Activated naive CD8-positive, alpha-beta T cell treated with anti-CD3 and anti-CD28 coated beads, Interleukin-2, amount 50 U/mL, for 24 hours (primary cell): ENCODE results near the gene GRIK2.

Experiments
- ATAC-seq: fragments of 150-1000 bp; cut with Tn5 transposase; one replicate; pipeline ENCODE4 v1.10.0; 2021
- DNase-seq: peaks from one replicate; pipeline ENCODE4 v3.0.0; 2021
- H3K27ac Mint-ChIP-seq: one replicate; pipeline ENCODE4 v1.8.0; 2021; ENCODE audit warnings: mild to moderate bottlenecking, mixed read lengths
- H3K27me3 Mint-ChIP-seq: one replicate; pipeline ENCODE4 v1.8.0; 2021; ENCODE audit warnings: mixed read lengths
- H3K36me3 Mint-ChIP-seq: one replicate; pipeline ENCODE4 v1.8.0; 2021; ENCODE audit warnings: low read depth, mixed read lengths
- H3K4me1 Mint-ChIP-seq: one replicate; pipeline ENCODE4 v1.8.0; 2021; ENCODE audit warnings: mixed read lengths
- H3K4me3 Mint-ChIP-seq: one replicate; pipeline ENCODE4 v1.8.0; 2021; ENCODE audit warnings: mild to moderate bottlenecking, moderate library complexity, mixed read lengths
- H3K9me3 Mint-ChIP-seq: one replicate; pipeline ENCODE4 v1.8.0; 2021; ENCODE audit warnings: mixed read lengths

The GRIK2 gene

DNA sequence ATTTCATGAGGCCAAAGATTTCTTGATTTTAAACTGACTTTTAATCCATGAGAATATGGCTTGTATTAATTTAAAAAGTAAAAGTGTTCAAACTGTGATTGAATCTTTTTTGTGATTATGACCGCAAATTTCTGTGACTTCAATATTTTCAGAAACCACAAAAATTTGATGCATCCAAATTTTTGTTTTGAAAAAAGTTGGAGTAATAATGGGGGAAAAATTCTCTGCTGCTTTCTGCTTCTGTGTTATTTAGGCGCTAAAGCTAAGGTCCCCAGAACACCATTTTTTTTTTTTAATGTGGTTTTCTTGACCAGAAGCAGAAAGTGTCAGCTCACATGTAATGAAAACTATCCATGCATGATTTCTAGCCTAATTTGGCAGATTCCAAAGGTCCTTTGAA is 65.3 kb downstream of the GRIK2 start:
- Mint-ChIP-seq H3K4me1 (no peaks in the 10 kb centered on the region), H3K36me3 (no peaks in the 10 kb centered on the region), H3K4me3 (no peak overlapping the region), H3K27me3 (no peaks in the 10 kb centered on the region), H3K27ac (no peak overlapping the region), H3K9me3 (no peaks in the 10 kb centered on the region)
- no peak for ATAC-seq
- no peak for DNase-seq

DNA sequence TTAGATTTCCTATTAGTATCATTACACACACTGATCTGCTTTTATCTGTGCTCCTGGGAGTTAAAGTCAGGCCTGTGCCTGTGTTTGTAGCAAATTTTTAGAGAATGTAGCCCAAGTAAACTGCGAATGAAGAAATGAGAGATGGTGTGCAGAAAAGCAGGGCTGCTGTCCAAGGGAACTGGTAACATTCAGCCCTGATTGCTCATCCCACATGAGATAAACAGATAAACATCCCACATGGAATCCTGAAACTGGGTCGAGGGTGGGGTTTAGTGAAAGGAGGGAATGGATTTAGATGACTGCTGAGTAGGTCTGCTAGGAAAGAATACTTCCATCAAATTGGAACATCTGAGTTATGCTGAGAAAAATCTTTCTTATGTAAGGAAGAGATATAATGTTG is 69.1 kb downstream of the GRIK2 start:
- no peak overlapping the region for H3K4me3 Mint-ChIP-seq
- H3K27ac Mint-ChIP-seq = no peak overlapping the region
- no peak for DNase-seq
- H3K4me1 Mint-ChIP-seq = no peaks in the 10 kb centered on the region
- no peaks in the 10 kb centered on the region for H3K27me3 Mint-ChIP-seq
- H3K9me3 Mint-ChIP-seq = no peaks in the 10 kb centered on the region
- no peaks in the 10 kb centered on the region for H3K36me3 Mint-ChIP-seq
- ATAC-seq = no peak

DNA sequence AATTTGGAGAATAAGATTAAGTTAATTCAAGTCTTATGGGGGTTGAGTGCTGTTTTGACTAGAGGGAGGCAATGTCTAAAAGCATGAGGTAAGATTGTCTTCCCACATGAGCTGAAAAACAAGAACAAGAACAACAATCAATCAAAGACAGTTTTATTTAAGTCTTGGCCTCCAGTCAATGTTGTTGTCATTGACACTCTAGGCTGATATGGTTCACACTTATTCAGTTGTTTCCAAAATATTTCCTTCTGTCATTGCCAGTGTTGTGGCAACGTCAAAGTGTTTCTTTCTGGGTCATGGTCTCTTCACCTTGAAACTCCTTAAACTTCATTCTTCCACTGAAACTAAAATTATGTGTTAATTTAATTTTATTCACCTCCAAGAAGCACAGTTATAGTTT is 72.4 kb downstream of the GRIK2 start:
- no peaks in the 10 kb centered on the region for H3K9me3 Mint-ChIP-seq
- H3K4me3 Mint-ChIP-seq = no peak overlapping the region
- no peak for DNase-seq
- ATAC-seq = no peak
- no peaks in the 10 kb centered on the region for H3K36me3 Mint-ChIP-seq
- H3K27me3 Mint-ChIP-seq = no peaks in the 10 kb centered on the region
- H3K4me1 Mint-ChIP-seq = no peaks in the 10 kb centered on the region
- no peak overlapping the region for H3K27ac Mint-ChIP-seq

DNA sequence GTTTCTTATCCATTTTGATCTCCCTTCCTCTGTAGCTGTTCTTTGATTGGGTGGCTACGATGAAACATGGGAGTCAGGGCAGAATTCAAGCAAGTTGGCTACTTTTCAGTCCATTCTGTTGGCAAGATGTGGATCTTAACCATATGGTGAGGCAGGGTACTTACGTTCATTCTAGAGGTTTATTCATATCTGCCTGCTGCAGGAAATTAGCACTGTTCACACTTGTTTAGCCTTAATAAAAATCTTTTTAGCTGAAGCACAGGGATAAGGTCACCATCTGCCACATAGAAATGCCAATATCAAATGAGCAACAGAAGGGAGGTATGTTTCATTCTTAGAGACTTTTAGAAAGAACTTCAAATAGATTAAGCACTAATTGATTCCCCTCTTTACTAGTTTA is 83.9 kb downstream of the GRIK2 start:
- no peaks in the 10 kb centered on the region for H3K9me3 Mint-ChIP-seq
- no peaks in the 10 kb centered on the region for H3K36me3 Mint-ChIP-seq

DNA sequence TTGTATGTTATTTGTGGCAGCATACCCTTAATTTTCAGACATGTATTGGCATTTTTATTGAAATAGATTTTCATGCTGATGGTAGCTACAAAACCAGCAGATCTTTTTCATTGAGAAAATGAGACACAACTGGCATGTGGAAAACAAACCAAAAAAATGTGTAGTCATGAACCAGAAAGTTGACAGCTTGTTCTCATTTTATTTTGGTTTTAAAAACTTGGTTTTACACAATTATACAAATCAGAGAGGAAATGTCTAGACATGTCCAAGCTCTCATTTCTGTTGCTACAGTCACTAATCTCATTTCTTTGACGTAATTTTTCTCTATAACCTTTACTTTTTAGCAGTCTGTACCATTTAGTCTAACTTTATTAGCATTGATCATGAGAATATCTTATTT is 85.4 kb downstream of the GRIK2 start:
- Mint-ChIP-seq H3K27ac (no peak overlapping the region), H3K36me3 (no peaks in the 10 kb centered on the region), H3K4me3 (no peak overlapping the region), H3K4me1 (no peaks in the 10 kb centered on the region), H3K27me3 (no peaks in the 10 kb centered on the region), H3K9me3 (no peaks in the 10 kb centered on the region)
- no peak for ATAC-seq
- DNase-seq = no peak

More for the DNA sequence above, 83.9 kb downstream of the GRIK2 start:
- Mint-ChIP-seq H3K4me1 (no peaks in the 10 kb centered on the region), H3K27me3 (no peaks in the 10 kb centered on the region), H3K4me3 (no peak overlapping the region), H3K27ac (no peak overlapping the region)
- ATAC-seq = no peak
- no peak for DNase-seq

DNA sequence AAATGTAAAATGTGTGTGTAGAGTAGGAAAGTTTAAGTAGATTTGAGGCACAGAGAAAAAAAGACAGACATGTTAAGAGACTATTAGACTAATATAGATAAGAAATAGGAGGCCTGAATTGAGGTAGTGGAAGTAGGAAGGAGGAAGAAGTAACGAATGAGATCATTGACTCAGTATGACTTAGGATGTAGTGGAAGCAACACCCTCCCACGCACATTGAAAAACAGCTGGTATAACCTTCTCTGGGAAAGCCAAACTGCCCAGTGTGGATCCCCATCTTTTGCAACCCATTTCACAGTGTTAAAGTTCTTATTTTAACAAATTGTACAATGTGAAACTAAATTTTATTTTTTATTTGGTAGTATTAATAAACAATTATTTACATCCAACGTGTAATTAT is 89.1 kb downstream of the GRIK2 start:
- H3K4me3 Mint-ChIP-seq = no peak overlapping the region
- H3K27me3 Mint-ChIP-seq = no peaks in the 10 kb centered on the region
- ATAC-seq (no peak), DNase-seq (no peak)
- H3K4me1 Mint-ChIP-seq = no peaks in the 10 kb centered on the region
- no peaks in the 10 kb centered on the region for H3K9me3 Mint-ChIP-seq
- no peak overlapping the region for H3K27ac Mint-ChIP-seq
- H3K36me3 Mint-ChIP-seq = no peaks in the 10 kb centered on the region

DNA sequence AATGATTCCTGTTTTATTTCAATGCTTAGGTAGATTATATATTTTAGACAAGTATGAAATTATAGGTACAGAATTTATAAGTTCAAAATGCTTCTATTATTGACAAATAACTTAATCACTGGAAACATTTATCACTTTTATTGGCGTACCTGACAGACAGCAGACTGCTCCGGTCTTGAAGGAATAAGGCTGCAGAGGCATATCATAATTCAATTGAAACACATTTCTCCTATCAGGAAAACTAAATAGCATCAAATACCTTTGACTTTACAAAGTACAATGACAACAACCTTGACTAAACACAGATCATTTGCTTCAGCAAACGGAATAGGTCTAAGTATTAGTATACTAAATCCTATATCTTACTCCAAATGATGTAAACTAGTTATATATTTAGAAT is 91.3 kb downstream of the GRIK2 start:
- Mint-ChIP-seq H3K27ac (no peak overlapping the region), H3K4me1 (no peaks in the 10 kb centered on the region), H3K27me3 (no peaks in the 10 kb centered on the region), H3K9me3 (no peaks in the 10 kb centered on the region), H3K4me3 (no peak overlapping the region), H3K36me3 (no peaks in the 10 kb centered on the region)
- DNase-seq (no peak), ATAC-seq (no peak)

DNA sequence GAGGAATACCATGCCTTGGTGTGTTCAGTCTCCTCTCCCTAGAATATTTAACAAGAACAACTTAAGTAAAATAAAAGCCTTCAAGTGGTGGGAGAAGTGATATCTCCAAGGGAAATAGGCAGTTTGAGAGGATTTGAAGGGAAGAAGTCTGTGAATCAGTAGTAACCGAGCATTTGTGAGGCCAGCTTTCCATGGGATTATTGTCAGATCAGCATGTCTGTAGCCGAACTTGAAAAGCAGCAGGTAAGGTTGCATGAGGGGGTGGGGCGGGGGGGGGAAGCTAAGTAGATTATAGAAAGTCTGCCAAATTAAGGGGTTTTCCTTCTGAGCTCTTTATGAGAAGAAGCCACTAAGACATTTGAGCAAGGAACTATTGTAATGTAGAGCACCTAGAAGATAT is 92.6 kb downstream of the GRIK2 start:
- Mint-ChIP-seq H3K4me1 (no peaks in the 10 kb centered on the region), H3K9me3 (no peaks in the 10 kb centered on the region), H3K27me3 (no peaks in the 10 kb centered on the region), H3K4me3 (no peak overlapping the region), H3K36me3 (no peaks in the 10 kb centered on the region), H3K27ac (no peak overlapping the region)
- no peak for ATAC-seq
- no peak for DNase-seq

DNA sequence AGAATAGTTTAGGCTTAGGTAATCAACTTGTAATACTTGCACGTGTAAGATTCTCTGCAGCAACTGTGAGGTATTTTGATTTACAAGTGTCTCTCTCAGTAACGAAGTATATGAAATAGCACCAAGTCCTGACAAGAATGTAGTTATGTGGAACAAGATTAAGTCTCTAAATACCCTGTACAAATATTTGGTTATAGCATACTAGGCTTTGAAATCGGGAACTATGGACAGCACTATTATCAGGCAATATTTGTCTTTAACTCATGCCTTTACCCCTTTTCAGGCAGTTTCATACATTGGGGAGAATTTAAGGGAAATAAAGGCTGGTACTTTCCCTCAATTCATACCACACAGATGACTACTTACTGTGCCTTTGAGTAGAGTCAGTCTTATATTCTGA is 93.2 kb downstream of the GRIK2 start:
- DNase-seq (no peak), ATAC-seq (no peak)
- H3K4me1 Mint-ChIP-seq = no peaks in the 10 kb centered on the region
- H3K27me3 Mint-ChIP-seq = no peaks in the 10 kb centered on the region
- no peaks in the 10 kb centered on the region for H3K36me3 Mint-ChIP-seq
- no peak overlapping the region for H3K4me3 Mint-ChIP-seq
- no peaks in the 10 kb centered on the region for H3K9me3 Mint-ChIP-seq
- no peak overlapping the region for H3K27ac Mint-ChIP-seq

DNA sequence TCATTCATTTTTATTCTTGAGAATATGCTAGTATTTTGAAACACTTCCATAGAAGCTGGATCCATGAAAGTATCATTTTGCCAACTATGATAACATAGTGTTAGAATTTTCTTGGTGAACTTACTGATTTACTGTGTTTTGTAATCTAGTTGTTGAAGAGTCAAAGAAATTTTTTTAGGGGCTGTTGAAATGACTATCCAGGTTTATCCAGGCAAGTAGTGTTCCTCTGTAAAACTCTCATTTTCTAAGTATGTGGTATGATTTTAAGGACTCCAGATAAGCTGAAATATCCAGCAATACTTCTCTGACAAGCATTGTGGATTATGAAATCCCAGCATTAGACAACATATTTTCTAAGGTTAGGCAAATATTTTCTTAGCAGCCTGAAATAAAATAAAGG is 95.9 kb downstream of the GRIK2 start:
- no peaks in the 10 kb centered on the region for H3K36me3 Mint-ChIP-seq
- no peaks in the 10 kb centered on the region for H3K9me3 Mint-ChIP-seq
- no peak for ATAC-seq
- H3K4me1 Mint-ChIP-seq = no peaks in the 10 kb centered on the region
- no peaks in the 10 kb centered on the region for H3K27me3 Mint-ChIP-seq
- no peak for DNase-seq
- H3K4me3 Mint-ChIP-seq = no peak overlapping the region
- no peak overlapping the region for H3K27ac Mint-ChIP-seq

DNA sequence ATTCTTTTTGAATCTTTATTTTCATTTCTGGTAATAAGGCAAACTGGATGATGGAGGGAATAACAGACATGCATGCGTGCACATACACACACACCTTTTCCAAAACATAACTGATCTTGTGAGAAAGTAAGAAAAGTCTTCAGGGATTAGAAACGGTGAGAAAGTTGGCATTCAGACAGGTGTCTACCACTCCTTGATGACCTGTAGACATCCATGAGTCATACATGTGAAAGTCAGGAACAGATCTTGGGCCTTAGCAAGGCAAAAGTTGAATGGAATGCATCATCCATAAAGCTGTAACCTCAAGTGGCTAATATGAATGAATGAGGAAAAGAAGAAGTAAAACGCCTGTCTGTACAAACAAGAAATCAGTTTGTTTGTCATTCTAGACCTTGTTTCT is 97.3 kb downstream of the GRIK2 start:
- Mint-ChIP-seq H3K36me3 (no peaks in the 10 kb centered on the region), H3K4me3 (no peak overlapping the region), H3K27ac (no peak overlapping the region), H3K27me3 (no peaks in the 10 kb centered on the region), H3K4me1 (no peaks in the 10 kb centered on the region), H3K9me3 (no peaks in the 10 kb centered on the region)
- no peak for DNase-seq
- no peak for ATAC-seq

DNA sequence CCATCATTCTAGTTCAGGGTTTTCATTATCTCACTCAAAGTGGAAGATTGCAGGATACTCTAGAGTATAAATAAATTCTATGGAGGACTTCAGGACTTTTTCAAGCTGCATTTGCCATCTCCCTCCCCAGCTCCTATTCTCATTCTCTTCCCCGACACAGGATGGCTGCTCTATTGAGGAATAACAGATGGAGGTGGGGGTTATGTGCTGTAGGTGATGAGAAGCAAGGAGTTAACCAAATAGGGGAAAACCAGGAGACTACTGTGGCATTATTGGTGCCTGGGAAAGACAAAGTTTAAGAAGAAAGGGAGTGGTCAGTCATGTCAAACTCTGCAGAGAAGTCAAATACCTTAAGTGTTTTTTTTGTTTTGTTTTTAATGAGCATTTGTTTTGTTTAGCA is 109.3 kb downstream of the GRIK2 start:
- Mint-ChIP-seq H3K27ac (no peak overlapping the region), H3K9me3 (no peaks in the 10 kb centered on the region), H3K27me3 (no peaks in the 10 kb centered on the region), H3K4me1 (no peaks in the 10 kb centered on the region), H3K36me3 (no peaks in the 10 kb centered on the region), H3K4me3 (no peak overlapping the region)
- ATAC-seq = no peak
- DNase-seq = no peak

DNA sequence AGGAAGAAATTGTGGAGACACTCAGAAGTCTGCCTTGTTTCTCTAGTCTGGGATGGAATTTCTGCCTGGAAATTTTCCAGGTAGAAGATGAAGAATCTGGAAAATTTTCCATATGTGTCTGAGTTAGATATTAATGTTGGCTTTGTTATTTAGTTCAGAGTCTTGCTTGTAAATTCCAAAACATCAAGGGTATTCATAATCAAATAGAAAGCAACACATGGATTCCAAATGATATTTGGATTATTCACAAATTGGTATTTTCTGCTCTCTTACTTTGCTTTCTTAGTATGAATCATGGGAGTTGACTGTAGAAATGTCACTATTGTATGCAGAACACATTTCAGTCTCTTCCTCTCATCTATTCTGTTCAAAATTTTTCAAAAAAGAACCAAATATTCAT is 116.0 kb downstream of the GRIK2 start:
- Mint-ChIP-seq H3K4me3 (no peak overlapping the region), H3K4me1 (no peaks in the 10 kb centered on the region), H3K27me3 (no peaks in the 10 kb centered on the region), H3K36me3 (no peaks in the 10 kb centered on the region), H3K9me3 (peaks cover 8% of the 10 kb centered on the region), H3K27ac (no peak overlapping the region)
- DNase-seq (no peak), ATAC-seq (no peak)

DNA sequence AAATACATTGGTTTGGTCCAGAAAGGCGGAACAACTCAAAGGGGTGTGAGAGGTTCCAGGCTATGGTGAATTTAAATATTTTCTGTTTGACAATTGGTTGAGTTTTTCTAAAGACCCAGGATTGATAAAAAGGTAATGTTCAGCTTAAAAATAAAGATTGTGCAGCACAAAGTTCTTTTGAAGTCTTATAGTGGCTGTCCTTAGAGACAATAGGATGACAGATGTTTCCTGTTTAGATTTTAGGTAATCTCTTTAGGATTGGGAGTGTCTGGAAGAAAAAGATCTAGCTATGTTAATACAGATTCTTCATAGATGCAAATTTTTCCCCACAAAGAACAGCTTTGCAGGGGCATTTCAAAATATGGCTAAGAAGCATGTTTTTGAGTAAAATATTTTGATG is 119.7 kb downstream of the GRIK2 start:
- Mint-ChIP-seq H3K36me3 (no peaks in the 10 kb centered on the region), H3K4me3 (no peak overlapping the region), H3K4me1 (no peaks in the 10 kb centered on the region), H3K9me3 (peaks cover 8% of the 10 kb centered on the region), H3K27ac (no peak overlapping the region), H3K27me3 (no peaks in the 10 kb centered on the region)
- no peak for DNase-seq
- no peak for ATAC-seq

DNA sequence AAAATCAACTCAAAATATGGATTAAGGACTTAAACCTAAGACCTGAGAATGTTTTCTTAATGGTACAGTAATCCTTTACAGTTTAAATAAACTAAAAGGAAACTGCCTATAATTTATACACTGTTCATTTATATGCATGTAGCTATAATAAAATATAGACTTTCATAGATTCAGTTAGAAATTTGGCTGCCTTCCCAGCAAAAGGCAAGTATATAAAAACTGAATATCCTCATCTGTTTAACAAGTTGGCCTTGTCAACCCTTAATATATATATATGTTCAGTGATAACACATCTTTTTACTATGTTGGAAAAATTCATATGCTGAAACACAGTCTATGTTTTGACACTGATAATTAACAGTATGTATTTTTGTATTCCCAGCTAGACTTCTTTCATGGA is 123.1 kb downstream of the GRIK2 start:
- no peaks in the 10 kb centered on the region for H3K27me3 Mint-ChIP-seq
- no peak for DNase-seq
- H3K9me3 Mint-ChIP-seq = peaks cover 4% of the 10 kb centered on the region
- no peaks in the 10 kb centered on the region for H3K4me1 Mint-ChIP-seq
- no peak overlapping the region for H3K27ac Mint-ChIP-seq
- no peaks in the 10 kb centered on the region for H3K36me3 Mint-ChIP-seq
- no peak overlapping the region for H3K4me3 Mint-ChIP-seq
- no peak for ATAC-seq

DNA sequence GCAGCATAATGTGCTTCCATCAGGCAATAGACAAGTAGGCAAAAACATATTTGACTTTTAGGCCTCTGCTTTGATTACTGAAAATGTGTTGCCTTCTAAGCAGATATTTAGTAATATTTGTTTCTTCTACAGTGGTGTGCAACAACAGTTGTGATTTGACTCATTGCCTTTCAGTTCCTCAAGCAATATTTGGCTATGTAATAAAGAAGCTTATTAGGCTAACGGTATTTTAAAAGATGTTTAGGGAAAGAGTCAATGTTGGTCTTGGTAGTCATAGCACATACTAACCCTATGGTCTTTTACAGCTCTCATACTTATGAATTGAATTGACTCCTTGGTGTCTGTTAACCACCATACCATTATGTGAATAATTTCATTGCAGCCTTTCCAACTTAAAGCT is 124.1 kb downstream of the GRIK2 start:
- no peak for DNase-seq

More for the DNA sequence above, 124.1 kb downstream of the GRIK2 start:
- ATAC-seq = no peak
- Mint-ChIP-seq H3K27ac (no peak overlapping the region), H3K27me3 (no peaks in the 10 kb centered on the region), H3K36me3 (no peaks in the 10 kb centered on the region), H3K4me3 (no peak overlapping the region), H3K4me1 (no peaks in the 10 kb centered on the region), H3K9me3 (peaks cover 4% of the 10 kb centered on the region)
